Endothelial cell of umbilical vein (primary cell): ENCODE results near the gene FPGS. TPM values are rescaled to one million over a fixed set of nuclear protein-coding genes. Genes with fewer than 3 reads are reported as not detected.
"Not testable (repeated sequence)": the region's sequence is repeated elsewhere in the genome, so short reads cannot be mapped to it uniquely, and the experiment has no call there.

Experiments
- BruUV-seq: library from RNA; stranded (reverse); fragments of 400-500 nt; replicated peaks from 2 replicates; lab custom pipeline; 2021; lab: Mats Ljungman, UMichigan
- CTCF ChIA-PET: fragments of 300-600, 350-600 bp; sonication (Branson Sonifier 250); formaldehyde crosslinking; loops from one replicate; lab custom pipeline; 2021; ENCODE audit warnings: antibody characterized with exemption, inconsistent platforms; lab: Charles Lee
- POLR2A ChIA-PET: fragments of 300-600, 350-600 bp; sonication (Branson Sonifier 250); formaldehyde crosslinking; loops from one replicate; lab custom pipeline; 2021; ENCODE audit warnings: antibody characterized with exemption, inconsistent platforms; lab: Charles Lee
- DNase-seq: peaks from one replicate; pipeline ENCODE4 v3.0.0-alpha.2; 2011; ENCODE audit warnings: low read depth, low spot score
- FAIRE-seq: peaks from 2 replicates; lab custom pipeline; 2011; peaks lifted over from hg19 to GRCh38; lab: Jason Lieb, UNC
- H2AFZ ChIP-seq: 2 replicates; pipeline ENCODE4 v1.6.0; 2012; ENCODE audit warnings: low read depth, low read length, control low read depth, inconsistent platforms
- H3K27ac ChIP-seq: 2 replicates; pipeline ENCODE4 v1.5.1; 2011; ENCODE audit warnings: low read depth, mild to moderate bottlenecking, control low read depth, low read length, moderate library complexity; ENCODE audit not compliant: insufficient read depth
- H3K27me3 ChIP-seq, 2 experiments: 2 replicates each; pipeline versions ENCODE4 v1.6.0 to v1.6.1; 2011; ENCODE audit warnings: low read length in 2 of 2, mixed read lengths in 1 of 2; ENCODE audit not compliant: control insufficient read depth in 2 of 2, insufficient read depth in 2 of 2
- H3K36me3 ChIP-seq, 2 experiments: 2 replicates in 1 of 2; 3 replicates in 1 of 2; pipeline ENCODE4 v1.5.1; 2011; ENCODE audit warnings: low read length in 2 of 2, mild to moderate bottlenecking in 1 of 2, moderate library complexity in 1 of 2; ENCODE audit not compliant: control insufficient read depth in 2 of 2, insufficient read depth in 2 of 2; ENCODE audit errors: extremely low read depth in 1 of 2
- H3K4me1 ChIP-seq: 3 replicates; pipeline ENCODE4 v1.5.1; 2011; ENCODE audit warnings: mild to moderate bottlenecking, low read length; ENCODE audit not compliant: control insufficient read depth, insufficient read depth; ENCODE audit errors: extremely low read depth
- H3K4me2 ChIP-seq: 2 replicates; pipeline ENCODE4 v1.6.1; 2011; ENCODE audit warnings: low read length, control low read depth, mixed read lengths; ENCODE audit not compliant: insufficient read depth
- H3K4me3 ChIP-seq, 3 experiments: fragments of 200-600 bp in 1 of 3; sonication (generic), shearing (Covaris generic) in 1 of 3; replicated peaks in 1 of 3; 2 replicates each; pipeline ENCODE4 v1.5.1; 2011 to 2016; ENCODE audit warnings: control low read depth in 3 of 3, low read length in 3 of 3, mild to moderate bottlenecking in 2 of 3, inconsistent platforms in 1 of 3, low read depth in 1 of 3, moderate library complexity in 1 of 3; ENCODE audit not compliant: insufficient read depth in 1 of 3
- H3K79me2 ChIP-seq: 2 replicates; pipeline ENCODE4 v1.6.0; 2012; ENCODE audit warnings: low read length, inconsistent platforms; ENCODE audit not compliant: control insufficient read depth, insufficient read depth
- H3K9ac ChIP-seq: replicated peaks from 2 replicates; pipeline ENCODE3; 2011; ENCODE audit warnings: low read length, control low read depth; ENCODE audit not compliant: insufficient read depth; ENCODE audit errors: extremely low read depth
- H3K9me1 ChIP-seq: replicated peaks from 3 replicates; pipeline ENCODE4 v1.6.0; 2011; ENCODE audit warnings: mild to moderate bottlenecking, low read length; ENCODE audit not compliant: control insufficient read depth, insufficient read depth; ENCODE audit errors: extremely low read depth
- H3K9me3 ChIP-seq: replicated peaks from 2 replicates; pipeline ENCODE4 v1.5.1; 2012; ENCODE audit warnings: low read length, inconsistent platforms; ENCODE audit not compliant: control insufficient read depth, insufficient read depth
- H4K20me1 ChIP-seq: replicated peaks from 2 replicates; pipeline ENCODE3; 2011; ENCODE audit warnings: mild to moderate bottlenecking, low read length; ENCODE audit not compliant: control insufficient read depth, insufficient read depth; ENCODE audit errors: extremely low read depth
- JUN ChIP-seq: IDR thresholded peaks from 2 replicates; pipeline ENCODE4 v1.6.1; 2011; ENCODE audit warnings: borderline replicate concordance, low read depth; ENCODE audit not compliant: insufficient read length, insufficient read depth
- MYC ChIP-seq: IDR thresholded peaks from one replicate; pipeline ENCODE4 v1.6.1; 2011; ENCODE audit warnings: mild to moderate bottlenecking, low read depth, low read length
- POLR2A ChIP-seq: IDR thresholded peaks from 2 replicates; pipeline ENCODE4 v1.6.1; 2012; ENCODE audit warnings: low read depth, mild to moderate bottlenecking, control low read depth, low read length
- dilution Hi-C: fragments of 300-500 bp; cut with MboI; formaldehyde crosslinking; loops from one replicate; pipeline ENCODE4 v1.15.0; 2019; ENCODE audit warnings: low sequenced_read_pairs; ENCODE audit not compliant: extremely low pct_ligation_motif_present
- intact Hi-C: fragments of 100-400 bp; cut with micrococcal nuclease; formaldehyde crosslinking; loops from one replicate; pipeline ENCODE4 v1.10.0; 2022
- polyA plus RNA-seq, 4 experiments: library from polyadenylated mRNA; depleted of rRNA in 3 of 4; stranded (reverse) in 3 of 4; unstranded in 1 of 4; fragments of >200 nt; gene quantifications; 2 replicates each; pipeline versions ENCODE4 v1.2.1 to v1.2.3, GENCODE V29; 2011 to 2012; ENCODE audit warnings: missing spikeins in 1 of 4
- total RNA-seq: library from RNA; stranded (reverse); gene quantifications from 2 replicates; pipeline ENCODE4 v1.2.3, GENCODE V29; 2021

Gene FPGS
- total and polyA plus RNA-seq, 2 donors (not counting 3 experiments of a cell fraction or from before 2014, with no cell fraction given): 77.7 to 90.2 TPM

DNA sequence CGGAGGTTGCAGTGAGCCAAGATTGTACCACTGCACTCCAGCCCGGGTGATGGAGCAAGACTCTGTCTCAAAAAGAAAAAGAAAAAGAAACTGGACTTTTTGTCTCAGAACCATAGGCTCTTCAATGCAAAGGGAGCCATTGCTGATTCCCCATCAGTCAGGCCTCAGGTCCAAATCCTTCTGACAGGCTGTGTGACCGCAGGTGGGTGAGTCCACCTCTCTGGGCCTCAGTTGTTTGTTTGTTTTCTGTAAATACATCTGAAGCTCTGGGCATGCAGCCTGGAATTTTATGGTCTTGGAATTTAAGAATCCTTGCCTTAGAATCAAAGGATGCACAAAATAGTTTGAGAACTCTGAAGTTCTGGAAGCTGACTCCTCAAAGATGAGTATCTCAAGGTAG is 46.4 kb upstream of the FPGS start:
- BruUV-seq: no TSS peak
- intact Hi-C loops: no loop called here
- Histone ChIP-seq H3K4me2 (no peak overlapping the region), H4K20me1 (no peaks in the 10 kb centered on the region), H3K79me2 (peaks cover 48% of the 10 kb centered on the region), H3K9ac (no peak overlapping the region), H3K4me1 (peaks cover 16% of the 10 kb centered on the region), H2AFZ (no peak overlapping the region), H3K27me3 (no peaks in the 10 kb centered on the region), H3K9me1 (no peaks in the 10 kb centered on the region), H3K4me3 (no peak overlapping the region), H3K27ac (no peak overlapping the region), H3K9me3 (no peaks in the 10 kb centered on the region), H3K36me3 (peaks cover 8 to 28% of the 10 kb centered on the region in 2 experiments)
- TF ChIP-seq JUN (no peak), POLR2A (no peak), MYC (no peak)
- CTCF ChIA-PET: interaction anchor here (1.1 to 2.6 kb wide), 6 partner anchors 19 to 253 kb away, joined by 3 to 16 read pairs (median 4); partner anchors contain the start of gene CDK9
- DNase-seq (no peak), FAIRE-seq (no peak)
- POLR2A ChIA-PET: interaction anchor here (0.7 to 1.6 kb wide), 3 partner anchors 14 to 24 kb away, joined by 5 read pairs; no protein-coding TSS in a partner anchor
- dilution Hi-C loops: no loop called here

DNA sequence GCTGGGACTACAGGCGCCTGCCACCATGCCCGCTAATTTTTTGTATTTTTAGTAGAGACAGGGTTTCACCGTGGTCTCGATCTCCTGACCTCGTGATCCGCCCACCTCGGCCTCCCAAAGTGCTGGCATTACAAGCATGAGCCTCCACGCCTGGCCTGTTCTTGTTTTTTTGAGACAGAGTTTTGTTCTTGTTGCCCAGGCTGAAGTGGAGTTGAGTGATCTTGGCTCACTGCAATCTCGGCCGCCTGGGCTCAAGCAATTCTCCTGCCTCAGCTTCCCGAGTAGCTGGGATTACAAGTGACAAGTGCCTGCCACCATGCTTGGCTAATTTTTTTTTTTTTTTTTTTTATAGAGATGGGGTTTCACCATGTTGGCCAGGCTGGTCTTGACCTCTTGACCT is 45.9 kb upstream of the FPGS start:
- H2AFZ ChIP-seq, DNase-seq, BruUV-seq, intact Hi-C loops, dilution Hi-C loops, H3K27me3 ChIP-seq, H3K4me2 ChIP-seq, H4K20me1 ChIP-seq, H3K9me3 ChIP-seq, H3K4me3 ChIP-seq, H3K27ac ChIP-seq, H3K9me1 ChIP-seq, H3K9ac ChIP-seq: not testable (repeated sequence)
- Histone ChIP-seq H3K4me1 (peaks cover 21% of the 10 kb centered on the region), H3K79me2 (peaks cover 50% of the 10 kb centered on the region), H3K36me3 (peaks cover 8 to 25% of the 10 kb centered on the region in 2 experiments)
- POLR2A ChIA-PET: interaction anchor here (0.7 to 0.8 kb wide), 2 partner anchors 14 to 25 kb away, joined by 3 to 5 read pairs; no protein-coding TSS in a partner anchor
- CTCF ChIA-PET: interaction anchor here (0.7 to 2.6 kb wide), 8 partner anchors 13 to 156 kb away, joined by 3 to 16 read pairs (median 4); partner anchors contain the start of genes CDK9 and TOR2A
- peak; percentile 74 for FAIRE-seq
